Lower lobe of right lung (tissue), 2 donors: ENCODE results near the gene STX2. TPM values are rescaled to one million over a fixed set of nuclear protein-coding genes. Genes with fewer than 3 reads are reported as not detected.
A peak's percentile ranks its signal among the peaks of the same experiment; 100 is the strongest.

Experiments used
- ATAC-seq, 2 donors: fragments of 200-7000 bp; cut with Tn5 transposase; one replicate each; pipeline ENCODE4 v1.9.1; 2020 to 2022; ENCODE audit warnings: mild to moderate bottlenecking in 2 of 2, moderate library complexity in 2 of 2
- DNase-seq: peaks from one replicate; pipeline ENCODE4 v3.0.0-alpha.2; 2020
- H3K27ac ChIP-seq: fragments of 200-600 bp; one replicate; pipeline ENCODE4 v1.8.0; 2022
- H3K27me3 ChIP-seq: fragments of 200-600 bp; one replicate; pipeline ENCODE4 v1.8.0; 2022; ENCODE audit warnings: low read depth
- H3K36me3 ChIP-seq: fragments of 200-600 bp; one replicate; pipeline ENCODE4 v1.8.0; 2022; ENCODE audit warnings: mild to moderate bottlenecking
- H3K4me1 ChIP-seq: fragments of 200-600 bp; one replicate; pipeline ENCODE4 v1.8.0; 2022
- H3K4me3 ChIP-seq: fragments of 200-600 bp; one replicate; pipeline ENCODE4 v1.8.0; 2022; ENCODE audit warnings: mild to moderate bottlenecking
- H3K9me3 ChIP-seq: fragments of 200-600 bp; one replicate; pipeline ENCODE4 v1.8.0; 2022
- intact Hi-C: fragments of 100-400 bp; cut with DNase I; formaldehyde crosslinking; loops from one replicate; pipeline ENCODE4 v1.11.0; 2022
- total RNA-seq: library from RNA; stranded (reverse); fragmentation: NEBNext Ultra II Directional; extraction: Animal tissue kit (Norgen Biotek cat#: 25700); gene quantifications from one replicate; pipeline ENCODE4 v1.2.1, GENCODE V29; 2021
- TF ChIP-seq, protein P1 (sequence below): fragments of 200-600 bp; IDR thresholded peaks from one replicate; pipeline ENCODE4 v1.8.0; 2022; ENCODE audit warnings: antibody characterized with exemption, mild to moderate bottlenecking
- donor health status: DM: no; HTN: yes; CAD: no; lungs with severe emphysema.

The STX2 gene
- total RNA-seq, 1 donor from 2014 or later = 24.6 TPM

DNA sequence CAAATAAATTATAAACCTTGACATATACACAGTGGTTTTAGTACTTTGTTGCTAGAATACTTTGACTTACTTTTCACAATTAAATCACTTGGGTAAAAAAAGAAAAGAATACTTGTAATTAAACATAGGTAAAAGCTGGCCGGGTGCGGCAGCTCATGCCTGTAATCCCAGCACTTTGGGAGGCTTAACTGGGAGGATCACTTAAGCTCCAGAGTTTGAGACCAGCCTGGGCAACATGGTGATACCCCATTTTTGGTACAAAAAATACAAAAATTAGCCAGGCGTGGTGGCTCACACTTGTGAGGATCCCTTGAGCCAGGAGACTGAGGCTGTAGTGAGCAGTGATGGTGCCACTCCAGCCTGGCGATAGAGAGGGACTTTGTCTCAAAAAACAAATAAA, 7.8 kb downstream of the STX2 start:
- Histone ChIP-seq H3K27me3 (no peaks in the 10 kb centered on the region), H3K27ac (no peak overlapping the region), H3K9me3 (no peaks in the 10 kb centered on the region), H3K36me3 (no peaks in the 10 kb centered on the region), H3K4me3 (no peak overlapping the region), H3K4me1 (peaks cover 27% of the 10 kb centered on the region)
- TF ChIP-seq, protein P1, sequence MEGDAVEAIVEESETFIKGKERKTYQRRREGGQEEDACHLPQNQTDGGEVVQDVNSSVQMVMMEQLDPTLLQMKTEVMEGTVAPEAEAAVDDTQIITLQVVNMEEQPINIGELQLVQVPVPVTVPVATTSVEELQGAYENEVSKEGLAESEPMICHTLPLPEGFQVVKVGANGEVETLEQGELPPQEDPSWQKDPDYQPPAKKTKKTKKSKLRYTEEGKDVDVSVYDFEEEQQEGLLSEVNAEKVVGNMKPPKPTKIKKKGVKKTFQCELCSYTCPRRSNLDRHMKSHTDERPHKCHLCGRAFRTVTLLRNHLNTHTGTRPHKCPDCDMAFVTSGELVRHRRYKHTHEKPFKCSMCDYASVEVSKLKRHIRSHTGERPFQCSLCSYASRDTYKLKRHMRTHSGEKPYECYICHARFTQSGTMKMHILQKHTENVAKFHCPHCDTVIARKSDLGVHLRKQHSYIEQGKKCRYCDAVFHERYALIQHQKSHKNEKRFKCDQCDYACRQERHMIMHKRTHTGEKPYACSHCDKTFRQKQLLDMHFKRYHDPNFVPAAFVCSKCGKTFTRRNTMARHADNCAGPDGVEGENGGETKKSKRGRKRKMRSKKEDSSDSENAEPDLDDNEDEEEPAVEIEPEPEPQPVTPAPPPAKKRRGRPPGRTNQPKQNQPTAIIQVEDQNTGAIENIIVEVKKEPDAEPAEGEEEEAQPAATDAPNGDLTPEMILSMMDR = no peak
- ATAC-seq = no peak
- DNase-seq = no peak
- intact Hi-C loops = no loop called here

DNA sequence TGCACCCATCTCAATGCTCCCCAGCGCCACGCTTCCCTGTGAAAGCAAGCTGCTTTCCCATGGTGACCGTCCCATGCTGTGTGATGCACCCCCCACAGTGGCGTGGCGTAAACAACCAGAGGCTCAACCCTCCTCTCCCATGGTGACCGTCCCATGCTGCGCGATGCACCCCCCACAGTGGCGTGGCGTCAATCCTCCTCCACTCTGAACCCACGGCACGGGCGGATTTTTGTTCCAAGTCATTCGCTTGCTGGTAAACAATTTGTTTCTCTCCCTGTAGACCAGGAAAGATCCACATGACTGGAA, 8.9 kb downstream of the STX2 start:
- Histone ChIP-seq H3K36me3 (peaks cover 2% of the 10 kb centered on the region), H3K27me3 (no peaks in the 10 kb centered on the region), H3K9me3 (no peaks in the 10 kb centered on the region), H3K4me1 (peaks cover 24% of the 10 kb centered on the region), H3K27ac (no peak overlapping the region), H3K4me3 (no peak overlapping the region)
- no peak for DNase-seq
- intact Hi-C loops = no loop called here
- TF ChIP-seq, protein P1 = no peak
- no peak for ATAC-seq

DNA sequence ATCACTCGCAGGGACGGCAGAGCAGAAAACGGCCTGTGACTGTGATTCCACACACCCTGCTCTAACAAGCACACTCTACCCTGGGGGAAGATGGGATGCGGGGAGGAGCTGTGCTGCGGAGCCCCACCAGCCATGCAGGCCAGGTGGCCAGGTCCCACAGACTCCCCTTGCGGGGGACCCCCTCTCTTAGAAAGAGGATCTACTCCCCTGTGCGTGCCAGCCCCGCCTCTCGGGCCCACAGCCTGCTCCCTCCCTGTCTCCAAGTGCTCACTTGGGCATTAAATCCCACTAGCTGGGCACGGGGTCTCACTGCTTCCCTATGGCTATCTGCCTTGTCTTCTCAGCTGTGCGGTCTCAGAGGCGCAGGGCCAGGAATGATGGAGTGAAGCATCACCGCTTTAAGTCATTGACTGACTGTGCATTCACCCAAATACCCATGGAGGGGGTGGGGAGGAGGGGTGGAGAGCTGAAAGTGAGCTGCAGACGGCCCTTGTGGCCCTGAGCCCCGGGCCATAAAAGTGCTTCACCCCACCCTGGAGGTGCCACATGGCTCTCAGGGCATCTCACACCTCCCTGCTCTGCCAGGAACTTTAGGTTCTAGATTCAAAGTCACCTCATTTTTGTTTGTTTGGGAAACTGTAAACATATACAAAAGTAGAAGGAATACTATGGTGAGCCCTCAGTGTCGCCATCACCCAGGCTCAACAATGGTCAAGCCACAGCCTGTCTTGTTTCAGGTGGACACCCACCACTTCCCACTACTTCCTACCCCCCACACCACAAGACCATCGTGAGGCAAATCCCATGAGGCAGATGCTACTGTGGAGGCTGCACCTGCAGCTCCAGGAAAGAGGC, 9.4 kb downstream of the STX2 start:
- no peaks in the 10 kb centered on the region for H3K9me3 ChIP-seq
- H3K27me3 ChIP-seq = no peaks in the 10 kb centered on the region
- H3K4me3 ChIP-seq = no peak overlapping the region
- no peak overlapping the region for H3K27ac ChIP-seq
- TF ChIP-seq, protein P1 = no peak
- no peak for ATAC-seq
- no peak for DNase-seq
- H3K4me1 ChIP-seq = peaks cover 23% of the 10 kb centered on the region
- intact Hi-C loops = no loop called here
- H3K36me3 ChIP-seq = peaks cover 7% of the 10 kb centered on the region

DNA sequence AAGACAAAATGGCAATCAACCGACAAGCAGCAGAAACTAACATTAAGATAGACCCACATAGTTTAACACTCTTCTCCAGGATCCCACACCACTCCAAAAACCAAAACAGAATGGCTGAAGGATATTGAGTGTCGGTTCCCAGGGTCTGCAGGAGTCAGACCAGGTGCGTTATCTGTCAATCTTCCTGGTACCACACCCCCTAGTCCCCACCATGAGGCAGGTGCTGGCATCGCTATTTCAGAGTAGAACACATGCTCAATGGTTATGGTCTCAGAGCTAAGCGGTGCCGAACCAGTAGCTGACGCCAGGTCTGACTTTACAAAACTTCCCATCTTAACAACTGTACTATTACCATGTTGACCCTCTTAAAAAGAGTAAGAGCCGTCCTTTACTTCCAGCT, 10.2 kb downstream of the STX2 start:
- H3K27me3 ChIP-seq = no peaks in the 10 kb centered on the region
- no peak for ATAC-seq
- peaks cover 7% of the 10 kb centered on the region for H3K36me3 ChIP-seq
- TF ChIP-seq, protein P1 = no peak
- DNase-seq = no peak
- H3K4me3 ChIP-seq = no peak overlapping the region
- intact Hi-C loops = no loop called here
- H3K27ac ChIP-seq = no peak overlapping the region
- H3K4me1 ChIP-seq = peaks cover 23% of the 10 kb centered on the region
- H3K9me3 ChIP-seq = no peaks in the 10 kb centered on the region

DNA sequence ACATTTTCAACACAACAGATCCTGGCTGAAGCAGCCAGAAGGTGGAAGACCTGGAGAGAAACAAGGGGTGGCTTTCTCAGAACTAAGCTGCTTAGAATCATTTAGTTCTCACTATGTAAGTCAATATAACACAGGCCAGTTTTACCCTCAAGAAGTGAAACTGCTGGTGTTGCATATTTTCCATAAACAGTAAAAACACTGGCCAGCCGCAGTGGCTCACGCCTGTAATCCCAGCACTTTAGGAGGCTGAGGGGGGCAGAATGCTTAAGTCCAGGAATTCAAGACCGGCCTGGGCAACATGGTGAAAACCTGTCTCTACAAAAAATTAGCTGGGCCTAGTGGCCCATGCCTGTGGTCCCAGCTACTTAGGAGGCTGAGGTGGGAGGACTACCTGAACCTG, 11.6 kb downstream of the STX2 start:
- H3K4me1 ChIP-seq = peaks cover 13% of the 10 kb centered on the region
- no peaks in the 10 kb centered on the region for H3K9me3 ChIP-seq
- peaks cover 22% of the 10 kb centered on the region for H3K36me3 ChIP-seq
- ATAC-seq = no peak
- TF ChIP-seq, protein P1 = no peak
- no peaks in the 10 kb centered on the region for H3K27me3 ChIP-seq
- no peak for DNase-seq
- intact Hi-C loops = no loop called here
- H3K27ac ChIP-seq = peak overlapping the region; percentile 48
- no peak overlapping the region for H3K4me3 ChIP-seq
